DMS114 treated with DMSO at 0.1 percent for 48 hours (cell line): Measurements from ENCODE around the gene NSMCE4A.
A peak's percentile ranks its signal among the peaks of the same experiment; 100 is the strongest.
"Not testable (repeated sequence)": the region's sequence is repeated elsewhere in the genome, so short reads cannot be mapped to it uniquely, and the experiment has no call there.

ENCODE experiments used
- DNase-seq: peaks from one replicate; lab custom pipeline; 2025; ENCODE audit not compliant: unreplicated experiment; lab: John Stamatoyannopoulos, UW

Gene NSMCE4A

DNA sequence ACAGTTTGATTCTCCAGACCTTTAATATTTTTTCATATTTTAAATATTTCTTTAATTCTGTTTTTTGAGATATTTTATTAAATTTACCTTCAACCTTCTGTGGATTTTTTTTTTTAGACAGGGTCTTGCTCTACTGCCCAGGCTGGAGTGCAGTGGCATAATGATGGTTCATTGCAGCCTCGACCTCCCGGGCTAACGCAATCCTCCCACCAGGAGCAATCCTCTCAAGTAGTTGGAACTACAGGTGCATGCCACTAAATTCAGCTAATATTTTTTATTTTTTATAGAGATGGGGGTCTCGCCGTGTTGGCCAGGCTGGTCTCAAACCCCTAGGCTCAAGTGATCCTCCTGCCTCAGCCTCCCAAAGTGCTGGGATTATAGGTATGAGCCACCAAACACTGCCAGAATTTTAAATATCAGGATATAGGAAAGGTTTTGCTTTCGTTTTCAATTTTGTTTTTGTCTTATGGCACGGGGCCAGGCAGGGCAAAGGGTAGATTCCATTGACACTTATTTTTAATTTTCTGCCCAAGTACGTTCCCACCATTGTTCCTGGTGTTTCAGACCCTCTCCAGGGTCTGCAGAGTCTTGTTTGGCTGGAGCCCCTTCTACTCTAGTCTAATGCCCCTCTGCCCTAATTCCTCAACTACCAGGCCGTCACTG lies 15.1 kb upstream of the NSMCE4A start:
- DNase-seq, result no peak

DNA sequence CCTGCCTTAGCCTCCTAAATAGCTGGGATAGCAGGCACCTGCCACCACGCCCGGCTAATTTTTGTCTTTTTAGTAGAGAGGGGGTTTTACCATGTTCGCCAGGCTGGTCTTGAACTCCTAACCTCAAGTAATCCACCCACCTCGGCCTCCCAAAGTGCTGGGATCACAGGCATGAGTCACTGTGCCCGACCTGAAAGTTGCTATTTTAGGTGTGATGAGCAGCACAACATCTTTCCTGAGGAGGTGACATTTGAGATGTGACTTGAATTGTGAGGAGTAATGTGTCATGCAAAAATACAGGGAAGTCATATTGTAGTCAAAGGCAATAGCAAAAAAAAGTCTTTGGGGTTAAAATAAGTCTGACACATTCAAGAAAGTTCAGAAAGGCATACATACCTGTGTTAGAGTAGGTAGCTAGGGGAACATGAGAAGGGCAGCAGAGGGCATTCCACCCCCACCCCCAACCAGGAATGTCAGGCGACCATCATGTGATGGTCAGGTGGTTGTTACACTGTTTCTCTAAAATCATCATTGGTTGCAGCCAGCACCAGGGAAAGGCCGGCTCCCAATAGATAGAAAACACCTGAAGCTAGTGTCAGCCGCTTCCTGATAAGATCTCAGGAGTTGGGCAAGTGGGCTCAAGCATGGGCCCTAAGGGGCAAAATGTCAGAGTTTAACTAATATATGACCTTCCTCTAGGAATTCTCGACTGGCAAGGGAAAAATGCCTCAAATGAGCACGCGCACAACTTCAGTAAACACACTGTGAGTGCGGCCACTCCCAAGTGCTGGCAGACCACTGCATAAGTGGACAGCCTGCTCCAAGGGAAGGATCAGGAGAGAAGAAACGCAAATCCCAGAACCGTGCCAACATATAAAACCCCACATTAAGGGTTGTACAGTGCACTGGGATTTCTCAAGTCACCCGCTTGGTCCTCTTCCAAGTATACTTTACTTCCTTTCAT lies 13.6 kb upstream of the NSMCE4A start, which contains the start of gene TACC2:
TACC2 (plus strand) TSS at position 803 of the 964 bp plus-strand sequence. CDS start 32,819 bp downstream, outside the sequence.
- no peak for DNase-seq

DNA sequence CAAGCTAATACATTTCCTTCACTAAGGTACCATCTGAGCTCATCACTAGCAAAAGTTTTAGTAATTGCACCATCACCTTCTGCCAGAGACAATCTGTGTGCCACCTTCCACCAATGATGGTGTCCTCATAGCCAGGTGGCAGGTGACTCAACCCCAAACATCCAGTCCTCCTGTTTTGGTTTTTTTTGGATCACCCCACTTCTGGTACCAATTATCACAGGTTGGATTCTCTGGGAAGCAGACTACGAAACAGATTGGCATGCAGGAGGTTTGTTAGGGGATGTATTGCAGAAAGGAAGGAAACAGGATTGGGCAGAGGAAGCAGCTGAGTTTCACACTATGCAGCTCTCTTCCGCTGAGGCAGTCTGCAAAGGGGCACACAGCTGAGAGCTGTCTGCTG lies 9.4 kb upstream of the NSMCE4A start:
- DNase-seq, result no peak

GRCh38 chr10:121983852-121984251 lies 8.8 kb upstream of the NSMCE4A start:
- no peak for DNase-seq

DNA sequence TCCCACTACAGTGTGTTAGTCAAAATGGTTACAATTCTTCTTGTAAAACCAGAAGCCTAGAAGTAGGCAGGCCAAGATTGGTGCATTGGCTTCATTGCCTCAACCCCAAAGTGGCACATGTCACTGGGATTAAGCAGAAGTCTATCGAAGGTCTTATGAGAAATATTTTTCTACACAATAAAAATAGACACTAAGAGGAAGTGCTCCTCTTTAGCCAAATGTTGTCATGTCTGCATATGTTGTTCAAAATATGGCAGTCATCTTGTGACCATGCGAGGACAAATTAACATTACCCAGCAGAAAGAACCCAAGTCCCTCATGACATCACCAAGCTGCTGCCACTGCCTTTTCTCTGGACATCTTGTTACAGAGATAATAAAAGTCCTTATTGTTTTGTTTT lies 6.3 kb upstream of the NSMCE4A start:
- no peak for DNase-seq

GRCh38 chr10:121978511-121978910 lies 3.5 kb upstream of the NSMCE4A start:
- DNase-seq, result no peak

- DNase-seq, result no peak
These were observed 1.6 kb upstream of the NSMCE4A start for GRCh38 chr10:121976607-121977006.

GRCh38 chr10:121975295-121976086 lies 474 bp upstream of the NSMCE4A start:
- no peak for DNase-seq

GRCh38 chr10:121974019-121974534 lies 940 bp downstream of the NSMCE4A start:
- DNase-seq, result peak; percentile 15

- not testable (repeated sequence) for DNase-seq
These were observed 5.9 kb downstream of the NSMCE4A start for GRCh38 chr10:121969086-121969485.

- no peak for DNase-seq
These were observed 9.0 kb downstream of the NSMCE4A start for GRCh38 chr10:121965996-121966395.

GRCh38 chr10:121961456-121961855 lies 13.6 kb downstream of the NSMCE4A start:
- no peak for DNase-seq

GRCh38 chr10:121959671-121960070 lies 15.3 kb downstream of the NSMCE4A start:
- no peak for DNase-seq

DNA sequence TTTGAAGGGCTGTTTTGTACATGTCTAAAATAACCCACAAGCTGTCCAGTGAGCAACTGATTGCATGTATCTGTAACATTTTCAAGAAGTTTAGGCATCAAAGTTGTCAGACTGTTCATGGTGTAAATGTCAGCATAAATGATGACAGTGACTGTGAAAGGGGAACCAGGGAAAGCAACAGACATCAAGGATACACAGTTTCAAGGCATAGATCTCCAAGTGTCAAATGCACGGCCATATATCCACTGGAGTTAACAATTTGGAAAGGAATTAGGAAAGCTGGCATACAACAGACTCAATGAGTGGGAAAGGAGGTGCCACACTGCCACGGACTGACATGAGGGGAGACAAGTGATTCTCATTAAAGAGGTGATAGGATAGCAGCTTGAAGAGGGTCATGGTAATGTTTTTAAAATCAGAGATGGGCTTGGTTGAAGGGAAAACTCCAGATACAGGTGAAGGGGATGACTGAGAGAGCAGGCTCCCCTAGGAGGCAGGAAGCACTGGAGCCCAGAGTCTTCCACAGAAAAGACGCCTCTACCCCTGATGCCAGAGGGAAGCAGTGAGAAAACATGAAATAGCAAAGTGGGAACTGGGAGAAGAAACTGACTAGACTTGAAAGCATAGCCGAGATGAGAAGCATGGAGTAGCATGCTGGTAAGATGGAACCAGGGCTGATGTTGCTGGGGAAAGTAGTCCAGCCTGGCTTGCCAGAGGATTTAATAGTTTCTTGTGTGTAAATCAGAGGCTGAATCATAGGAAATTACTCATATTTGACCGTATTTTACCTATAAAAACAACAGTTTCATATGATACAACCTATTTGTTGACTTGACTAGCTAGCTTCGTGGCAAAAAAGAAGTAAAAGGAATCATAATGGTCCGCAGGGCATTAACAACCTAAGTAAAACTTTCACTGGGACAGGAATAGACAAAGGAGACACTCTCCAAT lies 18.6 kb downstream of the NSMCE4A start:
- no peak for DNase-seq

DNA sequence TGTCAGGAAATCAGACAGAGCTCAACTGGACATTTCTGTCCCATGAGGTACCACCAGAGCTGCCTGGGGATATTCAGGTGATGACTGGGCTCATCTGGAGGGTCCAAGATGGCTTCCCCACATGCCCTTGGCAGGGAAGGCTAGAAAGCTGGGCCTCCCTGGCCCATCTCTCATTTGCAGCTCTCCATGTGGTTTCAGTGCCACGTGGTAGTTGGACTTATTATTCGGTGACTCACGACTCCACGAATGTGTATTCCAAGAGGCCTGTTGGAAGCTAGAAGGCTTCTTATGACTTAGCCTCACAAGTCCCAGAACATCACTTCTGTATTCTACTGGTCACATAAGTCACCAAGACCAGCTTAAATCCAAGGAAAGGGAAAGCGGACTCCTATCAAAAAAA lies 22.8 kb downstream of the NSMCE4A start:
- DNase-seq, result no peak

DNA sequence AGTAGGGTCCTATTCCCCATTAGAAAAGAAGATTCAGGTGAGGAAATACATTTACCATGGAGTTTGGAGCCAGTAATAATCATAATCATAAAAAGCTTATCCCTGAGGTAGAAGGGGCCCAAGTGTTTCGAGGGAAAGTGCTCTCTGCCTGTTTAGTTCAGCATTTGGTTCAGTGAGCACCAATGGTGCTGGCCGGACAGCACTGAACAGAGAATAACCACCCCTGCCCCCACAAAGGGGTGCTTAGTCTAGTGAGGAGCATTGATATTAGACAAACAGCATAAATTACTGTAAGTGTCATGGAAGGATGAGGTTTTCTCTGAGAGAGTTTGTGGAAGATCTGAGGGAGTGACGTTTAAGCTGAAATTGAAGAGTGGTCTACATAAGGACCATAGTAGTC lies 25.6 kb downstream of the NSMCE4A start:
- DNase-seq, result no peak

GRCh38 chr10:121949049-121949448 lies 26.0 kb downstream of the NSMCE4A start:
- no peak for DNase-seq

DNA sequence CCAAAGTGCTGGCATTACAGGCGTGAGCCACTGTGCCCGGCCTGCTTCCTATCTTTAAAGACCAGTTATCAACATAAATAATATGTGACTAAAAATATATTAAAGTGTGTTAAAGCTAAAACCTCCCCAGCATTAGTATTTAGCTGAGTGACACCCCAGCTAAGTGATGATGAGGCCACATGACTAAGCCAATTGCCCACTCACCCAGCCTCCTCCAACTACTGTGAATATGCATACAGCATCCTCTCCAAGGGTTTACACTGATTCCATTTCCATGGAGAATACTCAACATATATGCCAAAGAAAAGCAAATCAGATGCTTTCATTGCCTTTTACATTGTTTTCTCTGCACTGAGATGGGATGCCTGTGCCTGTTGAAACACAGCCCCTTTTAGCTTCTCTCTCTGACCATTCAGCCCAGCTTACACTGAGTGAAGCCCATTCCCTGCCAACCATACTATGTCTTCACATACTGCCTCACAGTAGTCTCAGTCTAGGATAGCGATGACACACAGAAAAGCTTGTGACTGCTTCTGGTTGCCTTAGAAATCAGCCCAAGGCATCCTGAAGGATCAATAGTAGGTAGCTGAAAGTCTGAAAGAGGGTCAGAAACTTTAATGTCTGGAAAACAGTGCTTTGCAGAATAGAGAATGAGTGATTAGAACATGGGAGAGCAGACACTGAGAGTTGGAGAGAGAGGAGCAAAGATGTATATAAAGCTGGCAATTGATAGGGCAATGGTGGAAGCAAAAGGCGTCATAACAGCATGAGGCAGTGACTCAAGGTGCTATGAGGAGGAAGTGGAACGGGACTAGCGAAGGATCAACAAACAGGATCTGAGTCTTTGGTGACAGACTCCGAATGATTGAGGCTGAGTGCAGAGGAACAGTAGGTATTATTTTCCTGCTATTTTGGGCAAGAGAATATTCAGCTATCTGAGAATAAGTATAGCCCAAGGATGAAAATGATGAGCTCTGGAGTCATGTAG lies 27.4 kb downstream of the NSMCE4A start:
- DNase-seq, result no peak
